IPS-11a (cell line): ENCODE measurements around the gene VPREB3.
"Not testable (repeated sequence)": the region's sequence is repeated elsewhere in the genome, so short reads cannot be mapped to it uniquely, and the experiment has no call there.

Experiments
- H3K4me3 ChIP-seq: one replicate; pipeline ENCODE4 v1.5.1; 2013; ENCODE audit warnings: low read depth, low read length, control low read depth

Gene VPREB3

GRCh38 chr22:23744485-23744884 lies 9.7 kb downstream of the VPREB3 start:
- no peak overlapping the region for H3K4me3 ChIP-seq

DNA sequence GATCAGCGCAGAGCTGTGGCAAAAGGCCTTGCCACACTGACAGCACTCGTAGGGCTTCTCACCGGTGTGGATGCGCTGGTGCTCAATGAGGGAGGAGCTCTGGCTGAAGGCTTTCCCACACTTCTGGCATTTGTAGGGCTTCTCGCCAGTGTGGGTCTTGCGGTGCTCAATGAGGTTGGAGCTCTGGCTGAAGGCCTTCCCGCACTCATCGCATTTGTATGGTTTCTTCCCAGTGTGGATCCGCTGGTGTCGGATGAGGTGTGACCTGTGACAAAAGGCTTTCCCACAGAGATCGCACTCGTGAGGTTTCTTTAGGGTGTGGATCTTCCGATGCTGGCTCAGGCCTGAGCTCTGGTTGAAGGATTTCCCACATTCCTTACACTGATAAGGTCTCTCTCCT lies 10.2 kb downstream of the VPREB3 start:
- no peak overlapping the region for H3K4me3 ChIP-seq

- H3K4me3 ChIP-seq = no peak overlapping the region
Measured at GRCh38 chr22:23743303-23743705, 10.9 kb downstream of the VPREB3 start.

- no peak overlapping the region for H3K4me3 ChIP-seq
Measured at GRCh38 chr22:23742505-23743264, 11.5 kb downstream of the VPREB3 start.

GRCh38 chr22:23737696-23738095 lies 16.5 kb downstream of the VPREB3 start:
- H3K4me3 ChIP-seq = no peak overlapping the region

GRCh38 chr22:23728108-23728507 lies 26.1 kb downstream of the VPREB3 start:
- not testable (repeated sequence) for H3K4me3 ChIP-seq

DNA sequence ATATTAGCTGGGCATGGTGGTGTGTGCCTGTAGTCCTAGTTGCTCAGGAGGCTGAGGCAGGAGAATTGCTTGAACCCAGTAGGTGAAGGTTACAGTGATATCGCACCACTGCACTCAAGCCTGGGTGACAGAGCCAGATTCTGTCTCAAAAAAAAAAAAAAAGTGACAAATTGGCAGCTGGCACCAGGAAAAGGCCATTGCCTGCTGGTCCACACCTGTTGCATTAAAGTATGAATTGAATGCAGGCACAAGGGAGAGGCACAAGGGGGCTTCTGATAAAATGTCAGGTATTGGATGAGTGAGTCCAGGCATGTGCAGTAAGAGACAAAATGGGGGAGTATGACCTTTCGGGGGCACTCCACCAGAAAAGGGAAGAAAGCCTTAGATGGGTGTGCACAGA lies 31.5 kb downstream of the VPREB3 start:
- no peak overlapping the region for H3K4me3 ChIP-seq

GRCh38 chr22:23722160-23722559 lies 32.1 kb downstream of the VPREB3 start:
- H3K4me3 ChIP-seq = no peak overlapping the region

GRCh38 chr22:23720855-23721254 lies 33.4 kb downstream of the VPREB3 start:
- no peak overlapping the region for H3K4me3 ChIP-seq

DNA sequence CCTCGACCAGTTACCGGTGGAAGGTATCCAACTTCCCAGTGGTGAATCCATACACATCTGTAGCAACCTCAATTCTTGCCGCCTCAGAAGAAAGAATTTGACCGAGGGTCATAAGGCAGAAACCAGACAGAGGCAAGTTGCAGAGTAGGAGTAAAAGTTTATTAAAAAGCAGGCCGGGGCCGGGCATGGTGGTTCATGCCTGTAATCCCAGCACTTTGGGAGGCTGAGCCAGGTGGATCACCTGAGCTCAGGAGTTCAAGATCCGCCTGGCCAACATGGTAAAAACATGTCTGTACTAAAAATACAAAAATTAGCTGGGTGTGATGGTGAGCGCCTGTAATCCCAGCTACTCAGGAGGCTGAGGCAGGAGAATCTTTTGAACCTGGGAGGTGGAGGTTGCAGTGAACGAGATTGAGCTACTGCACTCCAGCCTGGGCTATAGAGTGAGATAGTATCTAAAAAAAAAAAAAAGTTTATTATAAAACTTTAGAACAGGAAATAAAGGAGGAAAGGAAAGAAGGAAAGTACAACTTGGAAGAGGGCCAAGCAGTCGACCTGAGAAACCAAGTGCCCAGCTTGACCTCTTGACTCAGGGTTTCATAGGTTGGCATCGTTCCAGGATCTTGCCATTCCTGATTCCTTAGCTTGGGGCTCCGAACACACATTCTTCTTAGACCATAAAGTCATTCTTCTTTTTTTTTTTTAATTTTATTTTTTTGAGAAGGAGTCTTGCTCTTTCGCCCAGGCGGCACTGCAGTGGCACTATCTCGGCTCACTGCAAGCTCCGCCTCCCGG lies 35.7 kb downstream of the VPREB3 start:
- H3K4me3 ChIP-seq = no peak overlapping the region

GRCh38 chr22:23716811-23717801 lies 37.1 kb downstream of the VPREB3 start:
- peak overlapping the region; percentile 69 for H3K4me3 ChIP-seq

DNA sequence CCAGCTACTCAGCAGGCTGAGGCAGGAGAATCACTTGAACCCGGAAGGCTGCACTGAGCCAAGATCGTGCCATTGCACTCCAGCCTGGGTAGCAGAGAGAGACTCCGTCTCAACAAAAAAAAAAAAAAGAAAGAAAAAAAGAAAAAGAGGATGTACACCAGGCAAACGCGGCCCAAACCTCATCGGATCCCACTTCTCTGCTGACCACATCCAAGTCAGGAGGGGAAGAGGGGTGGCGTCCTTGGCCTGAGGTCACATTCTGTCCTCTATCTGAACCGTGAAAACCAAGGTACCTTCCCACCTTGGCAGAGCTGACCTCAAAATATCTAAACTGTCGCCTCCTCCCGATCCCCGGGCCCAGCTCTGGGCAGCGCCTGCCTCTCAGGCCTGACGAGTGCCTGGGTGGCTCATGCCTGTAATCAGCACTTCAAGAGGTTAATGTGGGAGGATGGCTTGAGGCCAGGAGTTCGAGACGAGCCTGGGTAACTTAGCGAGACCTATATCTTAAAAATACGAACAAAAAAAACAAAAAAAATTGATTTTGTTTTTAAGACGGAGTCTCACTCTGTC lies 38.3 kb downstream of the VPREB3 start:
- no peak overlapping the region for H3K4me3 ChIP-seq

DNA sequence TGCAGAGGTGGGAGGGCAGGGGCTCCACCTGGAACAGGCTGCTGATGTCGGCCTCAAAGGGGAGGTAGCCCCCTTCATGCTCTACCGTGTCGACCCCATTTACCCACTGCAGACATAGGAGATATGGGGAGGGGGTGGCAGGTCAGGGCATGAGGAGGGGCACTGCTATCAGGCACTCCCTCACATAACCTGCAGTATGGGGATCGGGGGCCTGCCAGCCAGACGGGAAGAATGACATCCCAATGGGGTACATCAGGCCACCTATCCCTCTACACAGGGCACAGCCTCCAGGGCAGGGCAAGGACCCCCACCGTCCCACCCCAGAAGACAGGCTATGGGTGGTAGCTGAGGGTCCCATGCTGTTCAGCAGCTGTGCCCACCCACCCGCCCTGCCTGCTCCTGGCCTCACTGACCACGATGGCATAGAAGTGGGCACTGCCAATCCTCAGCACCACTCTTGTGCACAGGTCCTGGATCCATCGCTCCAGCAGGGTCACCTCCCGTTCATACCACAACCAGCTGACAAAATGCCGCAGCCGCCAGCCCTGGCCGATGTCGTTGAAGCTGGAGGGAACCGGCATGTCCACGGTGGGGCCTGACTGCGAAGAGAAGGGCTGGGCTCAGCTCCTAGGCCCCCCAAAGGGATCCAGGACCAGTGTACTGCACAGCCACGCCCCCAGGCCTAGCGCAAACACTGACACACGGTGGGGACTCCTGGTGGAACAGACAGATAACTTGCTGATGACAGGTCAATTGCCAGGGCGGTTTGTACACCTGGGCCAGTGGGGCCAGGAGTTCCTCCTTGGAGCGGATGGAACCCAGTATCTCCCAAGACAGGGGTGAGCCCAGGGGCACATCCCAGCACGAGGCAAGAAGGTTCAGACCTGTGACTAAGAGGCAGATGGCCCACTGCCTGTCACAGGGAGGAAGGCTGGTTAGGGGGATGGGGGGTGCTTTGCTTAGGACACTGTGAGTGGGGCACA lies 39.3 kb downstream of the VPREB3 start:
- H3K4me3 ChIP-seq = no peak overlapping the region

GRCh38 chr22:23713696-23714595 lies 40.3 kb downstream of the VPREB3 start:
- no peak overlapping the region for H3K4me3 ChIP-seq

DNA sequence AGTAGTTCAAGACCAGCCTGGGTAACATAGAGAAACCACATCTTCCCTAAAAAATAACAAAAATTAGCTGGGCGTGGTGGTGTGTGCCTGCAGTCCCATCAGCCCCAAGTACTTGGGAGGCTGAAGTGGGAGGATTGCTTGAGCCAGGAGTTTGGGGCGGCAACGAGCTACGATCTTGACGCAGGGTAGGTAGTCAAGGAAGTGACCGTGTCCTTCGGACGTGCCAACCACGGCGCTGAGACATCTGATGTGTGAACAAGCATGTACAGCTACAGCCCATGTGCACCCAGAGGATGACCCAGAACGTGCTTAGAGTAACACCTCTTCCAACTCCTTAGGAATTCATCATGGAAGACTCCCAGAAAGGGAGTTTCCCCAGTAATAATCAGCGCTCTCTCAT lies 42.0 kb downstream of the VPREB3 start:
- no peak overlapping the region for H3K4me3 ChIP-seq

DNA sequence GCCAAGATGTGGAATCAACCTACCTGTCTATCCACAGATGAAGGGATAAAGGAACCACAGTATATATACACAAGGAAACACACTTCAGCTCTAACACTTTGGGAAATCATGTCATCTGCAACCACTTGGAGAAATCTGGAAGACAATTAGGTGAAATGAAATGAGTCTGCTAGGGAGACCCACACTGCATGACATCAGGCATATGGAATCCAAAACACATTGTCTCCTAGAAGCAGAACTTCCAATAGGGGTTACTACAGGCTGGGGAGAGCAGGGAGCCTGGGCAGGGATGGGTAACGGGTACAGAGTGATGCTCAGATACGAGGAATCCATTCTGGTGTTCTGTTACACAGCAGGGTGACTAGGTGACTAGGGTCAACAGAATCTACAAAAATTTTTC lies 45.1 kb downstream of the VPREB3 start:
- H3K4me3 ChIP-seq = no peak overlapping the region

DNA sequence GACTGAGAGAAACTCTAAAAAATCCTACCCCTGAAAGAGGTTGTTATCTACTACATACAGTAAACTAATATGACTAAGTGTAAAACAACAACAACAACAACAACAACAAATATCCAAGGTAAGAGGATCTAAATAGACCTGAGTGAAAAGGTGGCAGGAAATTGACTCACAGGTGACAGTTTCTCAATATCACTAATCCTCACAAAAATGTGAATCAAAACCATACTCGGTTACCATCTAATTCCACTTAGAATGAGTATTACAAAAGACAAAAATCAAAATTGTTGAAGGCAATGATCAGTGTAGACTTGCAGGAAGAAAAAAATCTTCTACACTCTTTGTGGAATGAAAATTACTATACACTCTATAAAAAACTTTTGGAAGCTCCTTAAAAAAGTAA lies 46.0 kb downstream of the VPREB3 start:
- H3K4me3 ChIP-seq = no peak overlapping the region

- no peak overlapping the region for H3K4me3 ChIP-seq
Measured at GRCh38 chr22:23705358-23705757, 48.9 kb downstream of the VPREB3 start.

GRCh38 chr22:23704829-23705228 lies 49.4 kb downstream of the VPREB3 start:
- no peak overlapping the region for H3K4me3 ChIP-seq
